ENCODE measurements around the gene MTF1.

Gene MTF1

GRCh38 chr1:37828410-37829074 lies 30.9 kb downstream of the MTF1 start:
- TF ChIP-seq CTCF (IDR thresholded peaks at IDR 0.05): no peak
- Histone ChIP-seq H3K4me1 (no peaks in the 10 kb centered on the region), H3K36me3 (peaks cover 44 to 95% (median 71%) of the 10 kb centered on the region in 3 donors), H3K9me3 (no peaks in the 10 kb centered on the region), H3K27ac (no peak overlapping the region), H3K27me3 (no peaks in the 10 kb centered on the region), H3K4me3 (no peak overlapping the region)
- no peak for DNase-seq
- intact Hi-C loops (cut with DNase I; ENCODE audit: low total_unique reads): no loop called here

- intact Hi-C loops (cut with DNase I; ENCODE audit: low total_unique reads): no loop called here
- Histone ChIP-seq H3K4me1 (no peaks in the 10 kb centered on the region), H3K4me3 (no peak overlapping the region), H3K27ac (no peak overlapping the region), H3K27me3 (no peaks in the 10 kb centered on the region), H3K36me3 (peaks cover 44 to 96% (median 67%) of the 10 kb centered on the region in 3 donors), H3K9me3 (no peaks in the 10 kb centered on the region)
- DNase-seq: no peak
- no peak for TF ChIP-seq CTCF (IDR thresholded peaks at IDR 0.05)
Measured at GRCh38 chr1:37825506-37825905, 33.9 kb downstream of the MTF1 start.

- H3K36me3 ChIP-seq: peaks cover 41 to 96% (median 68%) of the 10 kb centered on the region in 3 donors
Measured at GRCh38 chr1:37824001-37824400, 35.4 kb downstream of the MTF1 start.

GRCh38 chr1:37822906-37823815 lies 36.2 kb downstream of the MTF1 start:
- intact Hi-C loops (cut with DNase I; ENCODE audit: low total_unique reads): no loop called here
- DNase-seq: no peak
- Histone ChIP-seq H3K27ac (no peak overlapping the region), H3K4me1 (no peaks in the 10 kb centered on the region), H3K9me3 (no peaks in the 10 kb centered on the region), H3K27me3 (no peaks in the 10 kb centered on the region), H3K36me3 (peaks cover 42 to 96% (median 68%) of the 10 kb centered on the region in 3 donors), H3K4me3 (no peak overlapping the region)
- no peak for TF ChIP-seq CTCF (IDR thresholded peaks at IDR 0.05)

More at GRCh38 chr1:37824001-37824400, 35.4 kb downstream of the MTF1 start:
- no peaks in the 10 kb centered on the region for H3K27me3 ChIP-seq
- H3K4me1 ChIP-seq: no peaks in the 10 kb centered on the region
- TF ChIP-seq CTCF (IDR thresholded peaks at IDR 0.05): no peak
- no peaks in the 10 kb centered on the region for H3K9me3 ChIP-seq
- no peak overlapping the region for H3K4me3 ChIP-seq
- no peak for DNase-seq
- intact Hi-C loops (cut with DNase I; ENCODE audit: low total_unique reads): no loop called here
- H3K27ac ChIP-seq: no peak overlapping the region

GRCh38 chr1:37821481-37821880 lies 37.9 kb downstream of the MTF1 start:
- no peaks in the 10 kb centered on the region for H3K9me3 ChIP-seq
- DNase-seq: no peak
- H3K27me3 ChIP-seq: no peaks in the 10 kb centered on the region
- peaks cover 48 to 94% (median 77%) of the 10 kb centered on the region in 3 donors for H3K36me3 ChIP-seq
- intact Hi-C loops (cut with DNase I; ENCODE audit: low total_unique reads): no loop called here
- TF ChIP-seq CTCF (IDR thresholded peaks at IDR 0.05): no peak
- peaks cover 0 to 4% (median 0%) of the 10 kb centered on the region in 4 donors for H3K4me1 ChIP-seq
- no peak overlapping the region for H3K27ac ChIP-seq
- H3K4me3 ChIP-seq: no peak overlapping the region
